ENCODE results near the gene HAP1. TPM values are rescaled to one million over a fixed set of nuclear protein-coding genes. Genes with fewer than 3 reads are reported as not detected.
A peak's percentile ranks its signal among the peaks of the same experiment; 100 is the strongest.

HAP1 gene
- total and polyA plus RNA-seq, 10 donors, result 0.33 to 8.4 (median 1.1) TPM

GRCh38 chr17:41695134-41695661, 39.2 kb downstream of the HAP1 start:
- TF ChIP-seq POLR2A (IDR thresholded peaks at IDR 0.05), result no peak
- TF ChIP-seq POLR2AphosphoS5 (IDR thresholded peaks at IDR 0.05), result peak in 2 of 3 donors; percentile 16 to 55
- no peak for TF ChIP-seq CTCF (IDR thresholded peaks at IDR 0.05 in 8 of 11, conservative IDR thresholded peaks at IDR 0.05 in 3 of 11)
- Histone ChIP-seq H3K27me3 (replicated peaks in 1 of 7) (no peaks in the 10 kb centered on the region), H3K4me1 (peaks cover 27 to 65% (median 46%) of the 10 kb centered on the region in 6 donors), H3K36me3 (peaks cover 3 to 55% (median 53%) of the 10 kb centered on the region in 6 donors), H3K9me3 (no peaks in the 10 kb centered on the region), H3K4me3 (no peak overlapping the region), H3K27ac (peak overlapping the region in 5 of 8 donors; percentile 36 to 63 (median 58))
- DNase-seq, result no peak
- 76 to 91% (median 88%) methylated on average over 7 of the region's 7 CpGs for WGBS, 5 donors
- intact Hi-C loops (cut with DNase I; ENCODE audit: low total_unique reads), result no loop called here

DNA sequence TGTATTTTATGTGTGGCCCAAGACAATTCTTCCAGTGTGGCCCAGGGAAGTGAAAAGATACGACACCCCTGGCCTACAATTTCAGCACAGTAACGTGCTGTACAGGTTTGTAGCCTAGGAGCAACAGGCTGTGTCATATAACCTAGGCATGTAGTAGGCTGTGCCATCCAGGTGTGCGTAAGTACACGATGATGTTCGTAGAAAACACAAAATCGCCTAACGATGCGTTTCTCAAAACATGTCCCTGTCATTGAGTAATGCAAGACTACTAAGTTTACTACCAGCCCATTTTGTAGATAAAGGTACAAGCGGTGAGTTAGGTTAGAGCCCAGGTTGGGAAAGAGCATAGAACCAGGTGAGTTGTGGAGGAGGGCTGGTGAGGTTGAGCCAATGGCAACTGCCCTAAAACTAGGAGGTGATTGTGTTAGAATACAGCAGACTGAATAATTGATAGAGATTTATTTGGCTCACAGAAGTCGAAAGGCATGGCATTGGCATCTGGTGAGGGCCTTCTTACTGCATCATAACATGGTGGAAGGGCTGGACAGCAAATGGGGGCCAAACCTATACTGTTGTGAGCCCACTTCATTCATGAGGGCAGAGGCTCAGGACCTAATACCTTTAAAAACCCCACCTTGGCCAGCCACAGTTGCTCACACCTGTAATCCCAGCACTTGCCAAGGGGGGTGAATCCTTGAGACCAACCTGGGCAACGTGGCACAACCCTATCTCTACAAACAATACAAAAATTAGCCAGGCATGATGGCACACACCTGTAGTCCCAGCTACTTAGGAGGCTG, 41.5 kb downstream of the HAP1 start:
- WGBS, 5 donors, result 84 to 93% (median 89%) methylated on average over 11 of the region's 11 CpGs
- peaks cover 6 to 64% (median 62%) of the 10 kb centered on the region in 6 donors for H3K36me3 ChIP-seq
- peak overlapping the region in 1 of 8 donors; percentile 0 for H3K27ac ChIP-seq
- H3K4me1 ChIP-seq, result peaks cover 33 to 76% (median 56%) of the 10 kb centered on the region in 6 donors
- intact Hi-C loops (cut with DNase I; ENCODE audit: low total_unique reads), result no loop called here
- H3K27me3 ChIP-seq (replicated peaks in 1 of 7), result no peaks in the 10 kb centered on the region
- H3K4me3 ChIP-seq, result no peak overlapping the region
- no peak for DNase-seq
- H3K9me3 ChIP-seq, result no peaks in the 10 kb centered on the region
- no peak for TF ChIP-seq POLR2A (IDR thresholded peaks at IDR 0.05)
- peak in 1 of 3 donors; percentile 67 for TF ChIP-seq POLR2AphosphoS5 (IDR thresholded peaks at IDR 0.05)

DNA sequence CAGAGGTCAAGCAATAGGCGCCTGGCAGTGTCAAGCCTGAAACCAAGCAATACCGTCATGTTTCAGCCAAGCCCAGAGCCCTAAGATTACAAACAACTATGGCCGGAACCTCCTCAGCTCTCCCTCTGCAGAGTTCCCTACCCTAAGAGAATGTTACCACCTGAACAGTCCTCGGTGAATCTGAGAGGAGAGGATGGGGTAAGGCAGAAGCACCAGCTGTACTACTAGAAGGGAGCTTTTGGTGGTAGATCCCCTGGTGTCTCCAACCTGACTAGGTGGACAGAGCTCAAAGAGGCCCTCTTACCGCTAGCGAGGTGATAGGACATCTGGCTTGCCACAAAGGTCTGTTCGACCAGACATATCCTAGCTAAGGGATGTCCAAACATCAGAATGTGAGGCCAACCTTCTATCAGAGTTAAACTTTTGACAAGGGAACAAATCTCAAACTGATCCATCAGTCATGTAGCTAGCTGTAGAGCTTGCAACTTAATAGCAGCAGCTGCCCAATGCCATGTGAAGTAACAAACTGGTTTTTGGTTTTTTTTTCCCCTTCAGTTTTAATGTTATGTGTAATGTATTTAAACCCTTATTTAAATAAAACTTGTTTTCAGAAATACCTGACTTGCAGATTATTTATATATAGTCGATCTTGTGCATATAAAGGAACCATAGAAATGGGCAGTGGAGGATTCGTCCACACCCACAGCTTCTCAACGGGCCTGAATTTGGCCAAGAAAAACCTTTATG, 43.2 kb downstream of the HAP1 start:
- Histone ChIP-seq H3K4me1 (peaks cover 33 to 68% (median 53%) of the 10 kb centered on the region in 6 donors), H3K27ac (peak overlapping the region in 4 of 8 donors; percentile 100), H3K9me3 (no peaks in the 10 kb centered on the region), H3K27me3 (replicated peaks in 1 of 7) (no peaks in the 10 kb centered on the region), H3K4me3 (peak overlapping the region in 6 of 8 donors; percentile 79 to 96 (median 91)), H3K36me3 (peaks cover 6 to 64% (median 62%) of the 10 kb centered on the region in 6 donors)
- DNase-seq, result no peak
- intact Hi-C loops (cut with DNase I; ENCODE audit: low total_unique reads), result no loop called here
- 79 to 91% (median 81%) methylated on average over 10 of the region's 10 CpGs for WGBS, 5 donors
- peak in 1 of 3 donors; percentile 61 for TF ChIP-seq POLR2AphosphoS5 (IDR thresholded peaks at IDR 0.05)
- no peak for TF ChIP-seq POLR2A (IDR thresholded peaks at IDR 0.05)

- Histone ChIP-seq H3K4me3 (peak overlapping the region in 7 of 8 donors; percentile 79 to 98 (median 91)), H3K9me3 (no peaks in the 10 kb centered on the region), H3K27me3 (replicated peaks in 1 of 7) (no peaks in the 10 kb centered on the region), H3K36me3 (peaks cover 6 to 62% (median 62%) of the 10 kb centered on the region in 6 donors), H3K27ac (peak overlapping the region in 6 of 8 donors; percentile 100), H3K4me1 (peaks cover 26 to 61% (median 46%) of the 10 kb centered on the region in 6 donors)
- 64 to 79% (median 72%) methylated on average over 2 of the region's 2 CpGs for WGBS, 5 donors
- TF ChIP-seq CTCF (IDR thresholded peaks at IDR 0.05 in 8 of 11, conservative IDR thresholded peaks at IDR 0.05 in 3 of 11), result no peak
- DNase-seq, result no peak
- intact Hi-C loops (cut with DNase I; ENCODE audit: low total_unique reads), result no loop called here
These were observed 43.9 kb downstream of the HAP1 start for GRCh38 chr17:41690497-41690896.
